Neural cell (in vitro differentiated cells): ENCODE results near the gene CCND3. TPM values are rescaled to one million over a fixed set of nuclear protein-coding genes. Genes with fewer than 3 reads are reported as not detected.

ENCODE experiments used
- H2AFZ ChIP-seq: fragments of 200-600, 300-800 bp; sonication (generic), shearing (Covaris generic); 2 replicates; pipeline ENCODE4 v1.6.0; 2014; ENCODE audit warnings: low read depth, mild to moderate bottlenecking, antibody characterized with exemption, low read length, moderate library complexity
- H3F3A ChIP-seq: fragments of 200-600 bp; shearing (Covaris generic); 2 replicates; pipeline ENCODE4 v1.6.1; 2016; ENCODE audit warnings: mild to moderate bottlenecking, moderate library complexity, mixed read lengths, antibody characterized with exemption, low read length; ENCODE audit not compliant: insufficient read depth, poor library complexity, severe bottlenecking
- H3K27ac ChIP-seq: fragments of 200-600, 300-800 bp; sonication (generic), shearing (Covaris generic); 2 replicates; pipeline ENCODE4 v1.5.1; 2014; ENCODE audit warnings: mild to moderate bottlenecking, low read length, moderate library complexity
- H3K27me3 ChIP-seq: fragments of 300-800, 200-600 bp; sonication (generic), shearing (Covaris generic); 2 replicates; pipeline ENCODE4 v1.6.0; 2014; ENCODE audit warnings: mild to moderate bottlenecking, low read depth, low read length, moderate library complexity; ENCODE audit not compliant: insufficient read depth
- H3K36me3 ChIP-seq: fragments of 300-800, 200-600 bp; sonication (generic), shearing (Covaris generic); 2 replicates; pipeline ENCODE4 v1.5.1; 2014; ENCODE audit warnings: mild to moderate bottlenecking, antibody characterized with exemption, low read length, moderate library complexity; ENCODE audit not compliant: insufficient read depth
- H3K4me2 ChIP-seq: fragments of 300-800, 200-600 bp; sonication (generic), shearing (Covaris generic); 2 replicates; pipeline ENCODE4 v1.6.0; 2014; ENCODE audit warnings: mild to moderate bottlenecking, low read length
- H3K4me3 ChIP-seq: fragments of 300-800, 200-600 bp; sonication (generic), shearing (Covaris generic); 2 replicates; pipeline ENCODE4 v1.5.1; 2014; ENCODE audit warnings: mild to moderate bottlenecking, low read length, moderate library complexity
- H3K79me2 ChIP-seq: fragments of 200-600 bp; shearing (Covaris generic); replicated peaks from 2 replicates; pipeline ENCODE4 v1.6.0; 2014; ENCODE audit warnings: mild to moderate bottlenecking, low read length, moderate library complexity; ENCODE audit not compliant: insufficient read depth
- H3K9ac ChIP-seq: fragments of 300-800, 200-600 bp; sonication (generic), shearing (Covaris generic); 2 replicates; pipeline ENCODE4 v1.6.1; 2016; ENCODE audit warnings: mild to moderate bottlenecking, low read length, mixed read lengths
- H3K9me2 ChIP-seq: fragments of 200-600 bp; shearing (Covaris generic); 2 replicates; pipeline ENCODE4 v1.6.1; 2016; ENCODE audit warnings: mild to moderate bottlenecking, low read length, mixed read lengths; ENCODE audit not compliant: insufficient read depth
- H3K9me3 ChIP-seq: fragments of 200-600, 300-800 bp; sonication (generic), shearing (Covaris generic); 2 replicates; pipeline ENCODE4 v1.6.1; 2016; ENCODE audit warnings: mild to moderate bottlenecking, mixed run types, low read length, moderate library complexity, mixed read lengths
- H4K20me1 ChIP-seq: fragments of 200-600 bp; shearing (Covaris generic); 2 replicates; pipeline ENCODE4 v1.6.1; 2016; ENCODE audit warnings: mild to moderate bottlenecking, mixed run types; ENCODE audit not compliant: insufficient read depth
- CTCF ChIP-seq: fragments of 450-650 bp; IDR thresholded peaks from 2 replicates; pipeline ENCODE4 v1.5.1; 2014; ENCODE audit warnings: antibody characterized with exemption, mild to moderate bottlenecking, moderate library complexity; ENCODE audit not compliant: poor library complexity, severe bottlenecking
- EP300 ChIP-seq: fragments of 450-650 bp; conservative IDR thresholded peaks from 2 replicates; pipeline ENCODE4 v1.6.1; 2014; ENCODE audit warnings: antibody characterized with exemption, mild to moderate bottlenecking, moderate library complexity; ENCODE audit not compliant: poor library complexity, severe bottlenecking
- EZH2 ChIP-seq: fragments of 200-600, 300-800 bp; shearing (Covaris generic), sonication (generic); IDR thresholded peaks from 2 replicates; pipeline ENCODE4 v1.6.1; 2014; ENCODE audit warnings: antibody characterized with exemption, low read length, borderline replicate concordance, mild to moderate bottlenecking; ENCODE audit not compliant: insufficient read depth, poor library complexity, severe bottlenecking
- MXI1 ChIP-seq: fragments of 450-650 bp; conservative IDR thresholded peaks from 2 replicates; pipeline ENCODE4 v1.6.1; 2014; ENCODE audit warnings: antibody characterized with exemption, mild to moderate bottlenecking; ENCODE audit not compliant: poor library complexity, severe bottlenecking
- POLR2AphosphoS5 ChIP-seq: IDR thresholded peaks from 2 replicates; pipeline ENCODE4 v1.6.1; 2012
- RAD21 ChIP-seq: fragments of 450-650 bp; conservative IDR thresholded peaks from 2 replicates; pipeline ENCODE4 v1.6.1; 2014; ENCODE audit warnings: antibody characterized with exemption, mild to moderate bottlenecking, moderate library complexity
- REST ChIP-seq: IDR thresholded peaks from 2 replicates; pipeline ENCODE4 v1.6.1; 2012; ENCODE audit warnings: borderline replicate concordance
- SMC3 ChIP-seq: fragments of 450-650 bp; conservative IDR thresholded peaks from 2 replicates; pipeline ENCODE4 v1.6.1; 2014; ENCODE audit warnings: antibody characterized with exemption, mild to moderate bottlenecking, moderate library complexity; ENCODE audit not compliant: poor library complexity
- TAF1 ChIP-seq: IDR thresholded peaks from 2 replicates; pipeline ENCODE4 v1.6.1; 2012; ENCODE audit warnings: low read depth
- polyA plus RNA-seq: library from polyadenylated mRNA; depleted of rRNA; stranded (reverse); fragments of >200 nt; gene quantifications from 2 replicates; pipeline ENCODE4 v1.2.3, GENCODE V29; 2014

The CCND3 gene
- polyA plus RNA-seq, 1 donor from 2014 or later: 15.7 TPM

- Histone ChIP-seq H4K20me1 (no peaks in the 10 kb centered on the region), H3K9me3 (no peaks in the 10 kb centered on the region), H3K9ac (no peak overlapping the region), H3K9me2 (no peaks in the 10 kb centered on the region), H3K36me3 (no peaks in the 10 kb centered on the region), H3K79me2 (no peaks in the 10 kb centered on the region), H3K27ac (no peak overlapping the region), H3K27me3 (no peaks in the 10 kb centered on the region), H3K4me2 (no peak overlapping the region), H3F3A (no peaks in the 10 kb centered on the region), H3K4me3 (no peak overlapping the region), H2AFZ (no peak overlapping the region)
- TF ChIP-seq CTCF (no peak), EP300 (no peak), SMC3 (no peak), POLR2AphosphoS5 (no peak), MXI1 (no peak), REST (no peak), TAF1 (no peak)
Measured at GRCh38 chr6:41967312-41968287, 26.0 kb upstream of the CCND3 start.

- no peak for TF ChIP-seq RAD21
- TF ChIP-seq POLR2AphosphoS5: no peak
- no peak for TF ChIP-seq CTCF
- no peak for TF ChIP-seq MXI1
- TF ChIP-seq TAF1: no peak
- TF ChIP-seq SMC3: no peak
- no peak for TF ChIP-seq EP300
- TF ChIP-seq EZH2: no peak
- Histone ChIP-seq H3K36me3 (no peaks in the 10 kb centered on the region), H3K79me2 (no peaks in the 10 kb centered on the region), H3K9me2 (no peaks in the 10 kb centered on the region), H3K27me3 (no peaks in the 10 kb centered on the region), H3K9me3 (no peaks in the 10 kb centered on the region), H2AFZ (no peak overlapping the region), H3K4me2 (no peak overlapping the region), H3K4me3 (no peak overlapping the region), H3F3A (no peaks in the 10 kb centered on the region), H4K20me1 (no peaks in the 10 kb centered on the region), H3K9ac (no peak overlapping the region), H3K27ac (no peak overlapping the region)
Measured at GRCh38 chr6:41966961-41967311, 25.3 kb upstream of the CCND3 start.
